22Rv1 (cell line): ENCODE measurements around the gene LCP2.

Source experiments
- CTCF ChIP-seq: fragments of 450-650 bp; IDR thresholded peaks from 2 replicates; pipeline ENCODE4 v1.5.1; 2017; ENCODE audit warnings: mild to moderate bottlenecking
- ZFX ChIP-seq: fragments of 450-650 bp; IDR thresholded peaks from 2 replicates; pipeline ENCODE4 v1.6.1; 2017; ENCODE audit warnings: antibody characterized with exemption, borderline replicate concordance

- TF ChIP-seq CTCF (no peak), ZFX (no peak)
Observed at GRCh38 chr5:170247363-170247762, 50.2 kb downstream of the LCP2 start.
